HG03565 (cell line): ENCODE results near the gene TMEM91.
"Not testable (repeated sequence)": the region's sequence is repeated elsewhere in the genome, so short reads cannot be mapped to it uniquely, and the experiment has no call there.

Experiments
- ATAC-seq: cut with Tn5 transposase; IDR thresholded peaks from one replicate; pipeline ENCODE4 v1.9.1; 2021; ENCODE audit warnings: mild to moderate bottlenecking, moderate library complexity; ENCODE audit not compliant: unreplicated experiment

Gene TMEM91

GRCh38 chr19:41376241-41376997 is at the start of gene TMEM91:
TMEM91 (plus strand) TSS chr19:41376533; CDS start chr19:41378310, 1,777 bp downstream.
- no peak for ATAC-seq

- no peak for ATAC-seq
Observed at GRCh38 chr19:41327076-41327575, 49.2 kb upstream of the TMEM91 start.

GRCh38 chr19:41327576-41328156 is 48.7 kb upstream of the TMEM91 start:
- ATAC-seq = no peak

GRCh38 chr19:41328157-41328841 is 48.0 kb upstream of the TMEM91 start:
- ATAC-seq = no peak

- no peak for ATAC-seq
Observed at GRCh38 chr19:41328842-41329225, 47.5 kb upstream of the TMEM91 start.

GRCh38 chr19:41330481-41330880 is 45.9 kb upstream of the TMEM91 start:
- no peak for ATAC-seq

GRCh38 chr19:41330946-41331678 is 45.2 kb upstream of the TMEM91 start:
- ATAC-seq = no peak

- no peak for ATAC-seq
Observed at GRCh38 chr19:41332000-41332399, 44.3 kb upstream of the TMEM91 start.

- ATAC-seq = no peak
Observed at GRCh38 chr19:41332468-41332867, 43.9 kb upstream of the TMEM91 start.

GRCh38 chr19:41334793-41335192 is 41.5 kb upstream of the TMEM91 start:
- ATAC-seq = no peak

GRCh38 chr19:41335467-41335866 is 40.9 kb upstream of the TMEM91 start:
- no peak for ATAC-seq

- ATAC-seq = no peak
Observed at GRCh38 chr19:41339936-41340335, 36.4 kb upstream of the TMEM91 start.

GRCh38 chr19:41341669-41342490 is 34.5 kb upstream of the TMEM91 start:
- ATAC-seq = no peak

GRCh38 chr19:41344162-41344561 is 32.2 kb upstream of the TMEM91 start:
- ATAC-seq = no peak

GRCh38 chr19:41346916-41347315 is 29.4 kb upstream of the TMEM91 start:
- not testable (repeated sequence) for ATAC-seq

GRCh38 chr19:41350735-41351338 is 25.5 kb upstream of the TMEM91 start:
- ATAC-seq = no peak

- ATAC-seq = no peak
Observed at GRCh38 chr19:41351339-41352245, 24.7 kb upstream of the TMEM91 start.

- no peak for ATAC-seq
Observed at GRCh38 chr19:41352279-41352608, 24.1 kb upstream of the TMEM91 start.
